Putamen (tissue), 1 donor: ENCODE measurements around the gene MMP24.
A peak's percentile ranks its signal among the peaks of the same experiment; 100 is the strongest.
"Not testable (repeated sequence)": the region's sequence is repeated elsewhere in the genome, so short reads cannot be mapped to it uniquely, and the experiment has no call there.

ENCODE experiments used
- DNase-seq: peaks from one replicate; pipeline ENCODE4 v3.0.0-alpha.2; 2016; ENCODE audit warnings: low spot score

The MMP24 gene

GRCh38 chr20:35311822-35312221 lies 85.3 kb downstream of the MMP24 start:
- DNase-seq, result no peak

GRCh38 chr20:35312318-35312717 lies 85.8 kb downstream of the MMP24 start:
- DNase-seq, result no peak

- DNase-seq, result peak; percentile 7
Observed at GRCh38 chr20:35314816-35315631, 88.5 kb downstream of the MMP24 start.

- DNase-seq, result not testable (repeated sequence)
Observed at GRCh38 chr20:35315632-35316020, 89.1 kb downstream of the MMP24 start.

- DNase-seq, result no peak
Observed at GRCh38 chr20:35316086-35316485, 89.6 kb downstream of the MMP24 start.

- no peak for DNase-seq
Observed at GRCh38 chr20:35317416-35318210, 91.1 kb downstream of the MMP24 start.

GRCh38 chr20:35318502-35319157 lies 92.1 kb downstream of the MMP24 start:
- no peak for DNase-seq

GRCh38 chr20:35319192-35319870 lies 92.8 kb downstream of the MMP24 start:
- no peak for DNase-seq

GRCh38 chr20:35319871-35320197 lies 93.3 kb downstream of the MMP24 start:
- no peak for DNase-seq

- DNase-seq, result no peak
Observed at GRCh38 chr20:35320396-35321126, 94.1 kb downstream of the MMP24 start.

GRCh38 chr20:35325401-35325800 lies 98.9 kb downstream of the MMP24 start:
- no peak for DNase-seq

- no peak for DNase-seq
Observed at GRCh38 chr20:35326021-35326739, 99.7 kb downstream of the MMP24 start.
